ENCODE measurements around the gene DHTKD1. TPM values are rescaled to one million over a fixed set of nuclear protein-coding genes. Genes with fewer than 3 reads are reported as not detected.

Gene DHTKD1
- total RNA-seq, 2 experiments from 2014 or later = 53.1 to 71.4 TPM

DNA sequence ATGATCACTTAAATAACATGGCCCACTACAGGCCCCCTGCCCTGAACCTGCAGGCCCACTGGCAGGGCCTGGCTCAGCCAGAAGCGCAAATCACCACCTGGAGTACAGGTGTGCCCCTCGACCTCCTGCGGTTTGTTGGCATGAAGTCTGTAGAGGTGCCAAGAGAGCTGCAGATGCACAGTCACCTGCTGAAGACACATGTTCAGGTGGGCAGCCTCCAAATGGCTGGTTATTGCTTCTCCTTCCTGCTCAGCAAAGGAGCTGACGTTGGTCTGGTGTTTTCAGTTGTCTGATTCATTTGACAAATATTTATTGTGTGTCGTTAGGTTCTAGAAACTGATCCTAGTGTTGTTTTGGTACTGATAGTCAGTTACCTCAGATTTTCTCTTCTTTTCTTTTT lies 29.0 kb downstream of the DHTKD1 start:
- Histone ChIP-seq H3K79me2 (ENCODE audit: insufficient read depth, low read depth, low read length) (no peaks in the 10 kb centered on the region), H3K4me1 (ENCODE audit: insufficient read depth, low read length, poor library complexity, severe bottlenecking) (no peaks in the 10 kb centered on the region), H3K36me3 (ENCODE audit: insufficient read depth, low read length) (peaks cover 84% of the 10 kb centered on the region), H3K4me3 (ENCODE audit: low read depth, low read length, poor library complexity, severe bottlenecking) (no peak overlapping the region), H4K20me1 (ENCODE audit: insufficient read depth, low read length) (no peaks in the 10 kb centered on the region), H3K9me3 (ENCODE audit: low read length) (no peaks in the 10 kb centered on the region), H2AFZ (ENCODE audit: low read length) (no peak overlapping the region), H3K27ac (ENCODE audit: low read depth, low read length, poor library complexity, severe bottlenecking) (no peak overlapping the region), H3K4me2 (ENCODE audit: low read length) (no peak overlapping the region), H3K9me2 (ENCODE audit: insufficient read depth, low read length) (no peaks in the 10 kb centered on the region)
- TF ChIP-seq EZH2phosphoT487 (IDR thresholded peaks at IDR 0.05; ENCODE audit: borderline replicate concordance, low read depth, low read length) = no peak
- TF ChIP-seq, protein P1, sequence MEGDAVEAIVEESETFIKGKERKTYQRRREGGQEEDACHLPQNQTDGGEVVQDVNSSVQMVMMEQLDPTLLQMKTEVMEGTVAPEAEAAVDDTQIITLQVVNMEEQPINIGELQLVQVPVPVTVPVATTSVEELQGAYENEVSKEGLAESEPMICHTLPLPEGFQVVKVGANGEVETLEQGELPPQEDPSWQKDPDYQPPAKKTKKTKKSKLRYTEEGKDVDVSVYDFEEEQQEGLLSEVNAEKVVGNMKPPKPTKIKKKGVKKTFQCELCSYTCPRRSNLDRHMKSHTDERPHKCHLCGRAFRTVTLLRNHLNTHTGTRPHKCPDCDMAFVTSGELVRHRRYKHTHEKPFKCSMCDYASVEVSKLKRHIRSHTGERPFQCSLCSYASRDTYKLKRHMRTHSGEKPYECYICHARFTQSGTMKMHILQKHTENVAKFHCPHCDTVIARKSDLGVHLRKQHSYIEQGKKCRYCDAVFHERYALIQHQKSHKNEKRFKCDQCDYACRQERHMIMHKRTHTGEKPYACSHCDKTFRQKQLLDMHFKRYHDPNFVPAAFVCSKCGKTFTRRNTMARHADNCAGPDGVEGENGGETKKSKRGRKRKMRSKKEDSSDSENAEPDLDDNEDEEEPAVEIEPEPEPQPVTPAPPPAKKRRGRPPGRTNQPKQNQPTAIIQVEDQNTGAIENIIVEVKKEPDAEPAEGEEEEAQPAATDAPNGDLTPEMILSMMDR (conservative IDR thresholded peaks at IDR 0.05; ENCODE audit: low read length) = no peak
- no peak for DNase-seq (ENCODE audit: low spot score)
- CTCF ChIA-PET (ENCODE audit: unreplicated experiment) = no interaction called here
- intact Hi-C loops (cut with micrococcal nuclease; ENCODE audit: unreplicated experiment) = no loop called here
- POLR2A ChIA-PET = interaction anchor here (1.3 kb wide), 1 partner anchor 22 kb away, joined by 3 read pairs; no protein-coding TSS in a partner anchor
- BruUV-seq (replicated peaks) = no TSS peak

DNA sequence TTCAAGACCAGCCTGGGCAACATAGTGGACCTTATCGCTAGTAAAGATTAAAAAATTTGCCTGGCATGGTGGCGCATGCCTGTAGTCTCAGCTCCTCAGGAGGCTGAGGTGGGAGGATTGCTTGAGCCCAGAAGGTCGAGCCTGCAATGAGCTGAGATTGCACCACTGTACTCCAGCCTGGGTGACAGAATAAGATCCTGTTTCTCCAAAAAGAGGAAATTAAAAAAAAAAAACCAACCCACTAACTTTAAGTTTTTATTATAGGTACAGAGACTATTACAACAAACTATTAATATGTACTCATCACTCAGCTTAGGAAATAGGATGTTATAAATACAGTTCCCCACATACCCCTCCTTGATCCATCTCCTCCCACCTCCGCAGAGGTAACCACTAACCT lies 30.2 kb downstream of the DHTKD1 start:
- no peak overlapping the region for H2AFZ ChIP-seq (ENCODE audit: low read length)
- intact Hi-C loops (cut with micrococcal nuclease; ENCODE audit: unreplicated experiment) = no loop called here
- H3K36me3 ChIP-seq (ENCODE audit: insufficient read depth, low read length) = peaks cover 84% of the 10 kb centered on the region
- ChIA-PET CTCF (ENCODE audit: unreplicated experiment) (no interaction called here), POLR2A (interaction anchor here (1.0 to 1.3 kb wide), 3 partner anchors 10 to 161 kb away, joined by 3 to 4 read pairs (median 3); no protein-coding TSS in a partner anchor)
- TF ChIP-seq EZH2phosphoT487 (IDR thresholded peaks at IDR 0.05; ENCODE audit: borderline replicate concordance, low read depth, low read length) = no peak
- TF ChIP-seq, protein P1 (conservative IDR thresholded peaks at IDR 0.05; ENCODE audit: low read length) = no peak
- no TSS peak for BruUV-seq (replicated peaks)
- DNase-seq (ENCODE audit: low spot score) = no peak
- no peaks in the 10 kb centered on the region for H3K4me1 ChIP-seq (ENCODE audit: insufficient read depth, low read length, poor library complexity, severe bottlenecking)
- H3K27ac ChIP-seq (ENCODE audit: low read depth, low read length, poor library complexity, severe bottlenecking) = no peak overlapping the region
- H3K9me2 ChIP-seq (ENCODE audit: insufficient read depth, low read length) = no peaks in the 10 kb centered on the region
- H3K4me3 ChIP-seq (ENCODE audit: low read depth, low read length, poor library complexity, severe bottlenecking) = no peak overlapping the region
- H3K9me3 ChIP-seq (ENCODE audit: low read length) = no peaks in the 10 kb centered on the region
- no peaks in the 10 kb centered on the region for H3K79me2 ChIP-seq (ENCODE audit: insufficient read depth, low read depth, low read length)
- H4K20me1 ChIP-seq (ENCODE audit: insufficient read depth, low read length) = no peaks in the 10 kb centered on the region
- H3K4me2 ChIP-seq (ENCODE audit: low read length) = no peak overlapping the region

DNA sequence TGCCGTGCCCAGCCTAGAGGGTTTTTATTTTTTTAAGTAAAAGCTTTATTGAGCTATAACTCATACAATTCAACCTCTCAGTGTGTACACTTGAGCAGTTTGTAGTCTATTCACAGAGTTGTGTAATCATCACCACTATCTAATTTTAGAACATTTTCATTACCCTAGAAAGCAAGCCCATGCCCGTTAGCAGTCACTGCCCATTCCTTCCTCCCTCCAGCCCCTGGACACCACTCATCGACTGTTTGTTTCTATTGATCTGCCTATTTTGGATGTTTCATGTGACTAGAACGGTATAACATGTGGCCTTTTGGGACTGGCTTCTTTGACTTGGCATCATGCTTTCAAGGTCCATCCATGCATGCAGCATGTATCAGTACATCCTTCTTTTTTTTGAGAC lies 35.0 kb downstream of the DHTKD1 start:
- Histone ChIP-seq H3K79me2 (ENCODE audit: insufficient read depth, low read depth, low read length) (no peaks in the 10 kb centered on the region), H3K36me3 (ENCODE audit: insufficient read depth, low read length) (peaks cover 98% of the 10 kb centered on the region), H4K20me1 (ENCODE audit: insufficient read depth, low read length) (no peaks in the 10 kb centered on the region), H3K27ac (ENCODE audit: low read depth, low read length, poor library complexity, severe bottlenecking) (no peak overlapping the region), H2AFZ (ENCODE audit: low read length) (no peak overlapping the region), H3K9me3 (ENCODE audit: low read length) (no peaks in the 10 kb centered on the region), H3K9me2 (ENCODE audit: insufficient read depth, low read length) (no peaks in the 10 kb centered on the region), H3K4me2 (ENCODE audit: low read length) (no peak overlapping the region), H3K4me3 (ENCODE audit: low read depth, low read length, poor library complexity, severe bottlenecking) (no peak overlapping the region), H3K4me1 (ENCODE audit: insufficient read depth, low read length, poor library complexity, severe bottlenecking) (no peaks in the 10 kb centered on the region)
- intact Hi-C loops (cut with micrococcal nuclease; ENCODE audit: unreplicated experiment) = no loop called here
- POLR2A ChIA-PET = no interaction called here
- CTCF ChIA-PET (ENCODE audit: unreplicated experiment) = interaction anchor here (0.8 kb wide), 1 partner anchor 10 kb away, joined by 4 read pairs; no protein-coding TSS in a partner anchor
- no TSS peak for BruUV-seq (replicated peaks)
- TF ChIP-seq, protein P1 (conservative IDR thresholded peaks at IDR 0.05; ENCODE audit: low read length) = no peak
- DNase-seq (ENCODE audit: low spot score) = no peak

All from OCI-LY7 (cell line).